ENCODE data around the gene POU2F1. TPM values are rescaled to one million over a fixed set of nuclear protein-coding genes. Genes with fewer than 3 reads are reported as not detected.

POU2F1 gene
- polyA plus RNA-seq, 1 donor (not counting 4 experiments of a cell fraction or from before 2014, with no cell fraction given) = 3.2 TPM

DNA sequence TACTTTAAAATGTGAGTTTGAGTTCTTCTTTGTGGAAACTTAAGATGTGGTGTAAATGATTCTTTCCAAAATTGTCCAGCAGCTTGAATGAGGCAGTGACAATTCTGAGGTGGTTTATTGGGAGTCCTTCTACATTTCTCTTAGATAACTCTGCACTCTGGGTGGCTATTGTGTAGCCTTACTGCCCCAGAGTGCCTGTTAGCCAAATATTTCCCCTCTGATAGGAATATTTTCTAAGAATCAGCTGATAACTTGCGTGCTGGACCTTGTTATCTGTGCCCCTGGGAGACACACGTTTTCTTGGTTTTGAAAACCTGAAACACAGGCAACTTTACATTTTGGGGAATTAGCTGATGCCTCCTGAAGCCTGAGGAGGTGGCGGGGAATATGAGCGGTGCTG lies 206.0 kb downstream of the POU2F1 start:
- no peak overlapping the region for H3K27ac ChIP-seq (ENCODE audit: control insufficient read depth, insufficient read depth, low read length)
- H3K27me3 ChIP-seq (ENCODE audit: control insufficient read depth, extremely low read depth, insufficient read depth, low read length) = no peaks in the 10 kb centered on the region
- no peaks in the 10 kb centered on the region for H3K9me1 ChIP-seq (ENCODE audit: control insufficient read depth, extremely low read depth, insufficient read depth, low read length)
- TF ChIP-seq CTCF (optimal IDR thresholded peaks at IDR 0.05 in 1 of 3, IDR thresholded peaks at IDR 0.05 in 1 of 3, conservative IDR thresholded peaks at IDR 0.05 in 1 of 3; ENCODE audit: extremely low read depth in 1 of 3, insufficient read depth in 2 of 3, low read length in 3 of 3) = no peak
- TF ChIP-seq EZH2 (IDR thresholded peaks at IDR 0.05; ENCODE audit: low read length) = no peak
- H3K9ac ChIP-seq (ENCODE audit: control insufficient read depth, extremely low read depth, insufficient read depth, low read length) = no peak overlapping the region
- FAIRE-seq (no peak), DNase-seq (ENCODE audit: low read depth, low spot score) (no peak)
- H3K79me2 ChIP-seq (ENCODE audit: control insufficient read depth, insufficient read depth, low read length) = no peaks in the 10 kb centered on the region
- no peak overlapping the region for H2AFZ ChIP-seq (ENCODE audit: control insufficient read depth, low read length)
- no peaks in the 10 kb centered on the region for H4K20me1 ChIP-seq (ENCODE audit: control insufficient read depth, extremely low read depth, insufficient read depth, low read length)
- H3K4me2 ChIP-seq (ENCODE audit: control insufficient read depth, extremely low read depth, insufficient read depth, low read depth, low read length) = no peak overlapping the region
- no peak overlapping the region for H3K4me3 ChIP-seq (ENCODE audit: control insufficient read depth in 2 of 3, extremely low read depth in 1 of 3, insufficient read depth in 2 of 3, low read depth in 1 of 3, low read length in 3 of 3)
- no peaks in the 10 kb centered on the region for H3K36me3 ChIP-seq (ENCODE audit: control insufficient read depth in 2 of 2, extremely low read depth in 1 of 2, insufficient read depth in 2 of 2, low read length in 2 of 2)
- no peaks in the 10 kb centered on the region for H3K9me3 ChIP-seq (ENCODE audit: control insufficient read depth, low read depth, low read length)
- peaks cover 12% of the 10 kb centered on the region for H3K4me1 ChIP-seq (ENCODE audit: control insufficient read depth, extremely low read depth, insufficient read depth, low read length)
- dilution Hi-C loops (cut with MboI; ENCODE audit: extremely low pct_ligation_motif_present, low sequenced_read_pairs) = no loop called here

DNA sequence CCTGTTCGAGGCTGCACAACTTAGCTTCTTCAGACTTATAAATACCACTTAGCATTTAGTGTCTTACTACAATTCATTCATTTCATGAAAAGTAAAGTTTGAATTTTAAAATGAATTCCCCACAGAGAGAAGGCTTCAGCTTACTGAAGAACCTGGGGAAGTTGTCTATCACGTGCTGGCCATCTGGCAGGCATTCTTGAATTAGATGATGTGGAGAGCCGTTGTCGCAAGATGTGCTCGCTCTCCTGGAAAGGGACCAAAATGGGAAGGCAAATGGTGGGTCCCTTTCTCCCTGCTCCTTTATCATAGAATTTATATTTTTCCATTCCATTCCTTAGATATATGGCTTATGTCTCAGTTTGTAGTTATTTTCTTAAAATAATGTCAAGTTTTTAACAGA lies 207.2 kb downstream of the POU2F1 start:
- H3K4me3 ChIP-seq (ENCODE audit: control insufficient read depth in 2 of 3, extremely low read depth in 1 of 3, insufficient read depth in 2 of 3, low read depth in 1 of 3, low read length in 3 of 3) = no peak overlapping the region
- no peak for TF ChIP-seq EZH2 (IDR thresholded peaks at IDR 0.05; ENCODE audit: low read length)
- no peak for TF ChIP-seq CTCF (optimal IDR thresholded peaks at IDR 0.05 in 1 of 3, IDR thresholded peaks at IDR 0.05 in 1 of 3, conservative IDR thresholded peaks at IDR 0.05 in 1 of 3; ENCODE audit: extremely low read depth in 1 of 3, insufficient read depth in 2 of 3, low read length in 3 of 3)
- no peak overlapping the region for H2AFZ ChIP-seq (ENCODE audit: control insufficient read depth, low read length)
- H4K20me1 ChIP-seq (ENCODE audit: control insufficient read depth, extremely low read depth, insufficient read depth, low read length) = no peaks in the 10 kb centered on the region
- DNase-seq (ENCODE audit: low read depth, low spot score) = no peak
- no peak for FAIRE-seq
- dilution Hi-C loops (cut with MboI; ENCODE audit: extremely low pct_ligation_motif_present, low sequenced_read_pairs) = no loop called here
- H3K36me3 ChIP-seq (ENCODE audit: control insufficient read depth in 2 of 2, extremely low read depth in 1 of 2, insufficient read depth in 2 of 2, low read length in 2 of 2) = no peaks in the 10 kb centered on the region
- no peaks in the 10 kb centered on the region for H3K9me1 ChIP-seq (ENCODE audit: control insufficient read depth, extremely low read depth, insufficient read depth, low read length)
- no peaks in the 10 kb centered on the region for H3K79me2 ChIP-seq (ENCODE audit: control insufficient read depth, insufficient read depth, low read length)
- H3K9ac ChIP-seq (ENCODE audit: control insufficient read depth, extremely low read depth, insufficient read depth, low read length) = no peak overlapping the region
- H3K27ac ChIP-seq (ENCODE audit: control insufficient read depth, insufficient read depth, low read length) = no peak overlapping the region
- no peaks in the 10 kb centered on the region for H3K27me3 ChIP-seq (ENCODE audit: control insufficient read depth, extremely low read depth, insufficient read depth, low read length)
- no peak overlapping the region for H3K4me2 ChIP-seq (ENCODE audit: control insufficient read depth, extremely low read depth, insufficient read depth, low read depth, low read length)
- no peaks in the 10 kb centered on the region for H3K9me3 ChIP-seq (ENCODE audit: control insufficient read depth, low read depth, low read length)
- peaks cover 12% of the 10 kb centered on the region for H3K4me1 ChIP-seq (ENCODE audit: control insufficient read depth, extremely low read depth, insufficient read depth, low read length)
